Measurements from ENCODE around the gene OGN.

GRCh38 chr9:92425474-92425873, 21.1 kb upstream of the OGN start:
- TF ChIP-seq CTCF (conservative IDR thresholded peaks at IDR 0.05 in 1 of 2, IDR thresholded peaks at IDR 0.05 in 1 of 2; ENCODE audit: extremely low read depth in 1 of 2, insufficient read depth in 1 of 2, low read depth in 1 of 2, low read length in 2 of 2) (no peak), EZH2 (IDR thresholded peaks at IDR 0.05; ENCODE audit: borderline replicate concordance, low read length) (no peak)

Data from mammary epithelial cell (primary cell).